SK-N-SH (cell line): ENCODE measurements around the gene SLFN14. TPM values are rescaled to one million over a fixed set of nuclear protein-coding genes. Genes with fewer than 3 reads are reported as not detected.

Experiments used
- CTCF ChIA-PET: fragments of 300-600, 350-600 bp; formaldehyde crosslinking; extraction: SDS; loops from one replicate; lab custom pipeline; 2021; lab: Yijun Ruan, JAX
- POLR2A ChIA-PET: fragments of 350-600 bp; sonication (Branson Sonifier 250); formaldehyde crosslinking; extraction: SDS; loops from one replicate; lab custom pipeline; 2020; ENCODE audit warnings: antibody characterized with exemption, inconsistent platforms; lab: Yijun Ruan, JAX
- DNase-seq: peaks from one replicate; pipeline ENCODE4 v3.0.0; 2012
- H2AFZ ChIP-seq: fragments of 200-600 bp; sonication (generic); 2 replicates; pipeline ENCODE4 v1.8.1; 2016; ENCODE audit warnings: antibody characterized with exemption, mild to moderate bottlenecking, low read depth
- H3F3A ChIP-seq: fragments of 200-600 bp; sonication (generic); replicated peaks from 2 replicates; pipeline ENCODE3; 2016; ENCODE audit warnings: antibody characterized with exemption, mild to moderate bottlenecking; ENCODE audit not compliant: insufficient read depth
- H3K27ac ChIP-seq, 2 experiments: fragments of 200-500 bp in 1 of 2; fragments of 200-600 bp in 1 of 2; sonication (Bioruptor generic) in 1 of 2; sonication (generic), shearing (Covaris generic) in 1 of 2; 2 replicates each; pipeline versions ENCODE4 v1.5.1 to v1.6.1; 2014 to 2016; ENCODE audit warnings: low read depth in 2 of 2, inconsistent platforms in 1 of 2, low read length in 1 of 2, mild to moderate bottlenecking in 1 of 2, mixed read lengths in 1 of 2
- H3K27me3 ChIP-seq: fragments of 200-600 bp; sonication (generic), shearing (Covaris generic); 2 replicates; pipeline ENCODE4 v1.6.1; 2016; ENCODE audit warnings: mixed run types; ENCODE audit not compliant: insufficient read depth
- H3K36me3 ChIP-seq, 2 experiments: fragments of 200-500 bp in 1 of 2; fragments of 200-600 bp in 1 of 2; sonication (Bioruptor generic) in 1 of 2; sonication (generic) in 1 of 2; replicated peaks in 1 of 2; 2 replicates each; pipeline versions ENCODE3 to v1.5.1; 2014 to 2016; ENCODE audit warnings: low read length in 1 of 2, mild to moderate bottlenecking in 1 of 2; ENCODE audit not compliant: insufficient read depth in 2 of 2, control insufficient read depth in 1 of 2
- H3K4me1 ChIP-seq, 2 experiments: fragments of 200-500 bp in 1 of 2; fragments of 200-600 bp in 1 of 2; sonication (Bioruptor generic) in 1 of 2; sonication (generic), shearing (Covaris generic) in 1 of 2; 2 replicates each; pipeline versions ENCODE4 v1.5.1 to v1.6.1; 2014 to 2016; ENCODE audit warnings: low read depth in 1 of 2, low read length in 1 of 2, mixed run types in 1 of 2; ENCODE audit not compliant: insufficient read depth in 2 of 2, control insufficient read depth in 1 of 2
- H3K4me2 ChIP-seq: fragments of 200-600 bp; sonication (generic), shearing (Covaris generic); 2 replicates; pipeline ENCODE4 v1.6.1; 2017; ENCODE audit warnings: mixed run types
- H3K4me3 ChIP-seq, 2 experiments: fragments of 200-500 bp in 1 of 2; fragments of 200-600 bp in 1 of 2; sonication (Bioruptor generic) in 1 of 2; sonication (generic), shearing (Covaris generic) in 1 of 2; 2 replicates each; pipeline versions ENCODE4 v1.5.1 to v1.8.1; 2014 to 2016; ENCODE audit warnings: low read depth in 2 of 2, inconsistent platforms in 1 of 2, low read length in 1 of 2, mild to moderate bottlenecking in 1 of 2, mixed read lengths in 1 of 2, moderate library complexity in 1 of 2
- H3K79me2 ChIP-seq: fragments of 200-600 bp; sonication (generic); 2 replicates; pipeline ENCODE4 v1.8.1; 2017; ENCODE audit warnings: mild to moderate bottlenecking; ENCODE audit not compliant: insufficient read depth
- H3K9ac ChIP-seq: fragments of 200-600 bp; sonication (generic); 2 replicates; pipeline ENCODE4 v1.6.1; 2017; ENCODE audit warnings: mixed run types
- H3K9me2 ChIP-seq: fragments of 200-600 bp; sonication (generic); 2 replicates; pipeline ENCODE4 v1.6.1; 2017; ENCODE audit warnings: mixed run types
- H3K9me3 ChIP-seq: fragments of 200-600 bp; sonication (generic); 2 replicates; pipeline ENCODE4 v1.6.1; 2017; ENCODE audit warnings: mixed run types, mild to moderate bottlenecking, moderate library complexity
- H4K20me1 ChIP-seq: fragments of 200-600 bp; sonication (generic); 2 replicates; pipeline ENCODE4 v1.6.1; 2017; ENCODE audit warnings: mild to moderate bottlenecking, mixed run types; ENCODE audit not compliant: insufficient read depth
- CHD2 ChIP-seq: fragments of 150-350 bp; IDR thresholded peaks from 2 replicates; pipeline ENCODE4 v1.6.1; 2018; ENCODE audit warnings: low read length; ENCODE audit not compliant: partially characterized antibody
- EP300 ChIP-seq, 2 experiments: IDR thresholded peaks; 2 replicates each; pipeline versions ENCODE4 v1.4.0 to v1.6.1; 2012; ENCODE audit warnings: borderline replicate concordance in 1 of 2, low read depth in 1 of 2, low read length in 1 of 2
- EZH2phosphoT487 ChIP-seq: fragments of 200-600 bp; sonication (generic); IDR thresholded peaks from 2 replicates; pipeline ENCODE4 v1.6.1; 2017; ENCODE audit warnings: low read depth, mixed run types, mild to moderate bottlenecking, antibody characterized with exemption, moderate library complexity, borderline replicate concordance
- FOSL2 ChIP-seq: IDR thresholded peaks from 2 replicates; pipeline ENCODE4 v1.4.0; 2012; ENCODE audit warnings: low read depth, mild to moderate bottlenecking, moderate library complexity, borderline replicate concordance
- FOXJ3 ChIP-seq: sonication (generic); formaldehyde crosslinking; IDR thresholded peaks from 2 replicates; pipeline ENCODE4 v1.5.1; 2020; ENCODE audit warnings: mild to moderate bottlenecking, missing genetic modification reagents
- FOXM1 ChIP-seq: IDR thresholded peaks from 2 replicates; pipeline ENCODE4 v1.4.0; 2012; ENCODE audit warnings: low read depth, mild to moderate bottlenecking
- GABPA ChIP-seq: IDR thresholded peaks from 2 replicates; pipeline ENCODE4 v1.4.0; 2012; ENCODE audit warnings: low read depth, mild to moderate bottlenecking
- MXI1 ChIP-seq: IDR thresholded peaks from 2 replicates; pipeline ENCODE4 v1.6.1; 2012; ENCODE audit warnings: mild to moderate bottlenecking, low read depth, low read length, improper control_type of control experiment
- POLR2AphosphoS5 ChIP-seq: IDR thresholded peaks from 2 replicates; pipeline ENCODE4 v1.6.1; 2012; ENCODE audit warnings: low read depth, low read length
- RAD21 ChIP-seq: IDR thresholded peaks from 2 replicates; pipeline ENCODE4 v1.6.1; 2012; ENCODE audit warnings: mild to moderate bottlenecking, low read length
- RCOR1 ChIP-seq: fragments of 150-350 bp; IDR thresholded peaks from 2 replicates; pipeline ENCODE4 v1.6.1; 2017; ENCODE audit warnings: antibody characterized with exemption, low read length
- RFX5 ChIP-seq: IDR thresholded peaks from 2 replicates; pipeline ENCODE4 v1.6.1; 2012; ENCODE audit warnings: mild to moderate bottlenecking, improper control_type of control experiment, low read length
- RXRA ChIP-seq: IDR thresholded peaks from 2 replicates; pipeline ENCODE4 v1.4.0; 2012; ENCODE audit warnings: low read depth, mild to moderate bottlenecking, borderline replicate concordance
- SMC3 ChIP-seq: IDR thresholded peaks from 2 replicates; pipeline ENCODE4 v1.6.1; 2012; ENCODE audit warnings: low read depth, low read length, improper control_type of control experiment
- USF2 ChIP-seq: fragments of 150-350 bp; IDR thresholded peaks from 2 replicates; pipeline ENCODE4 v1.6.1; 2017; ENCODE audit warnings: antibody characterized with exemption, low read length, low read depth, borderline replicate concordance
- YY1 ChIP-seq: IDR thresholded peaks from 2 replicates; pipeline ENCODE4 v1.4.0; 2012; ENCODE audit warnings: low read depth, mild to moderate bottlenecking
- WGBS: methylation state at CpG from one replicate; pipeline ENCODE4 v1.1.6; 2017; ENCODE audit warnings: low lambda C conversion rate; 5-methylcytosine and 5-hydroxymethylcytosine counted together
- polyA plus RNA-seq, 3 experiments: library from polyadenylated mRNA; depleted of rRNA; stranded (reverse); fragments of >200 nt; gene quantifications; 2 replicates each; pipeline ENCODE4 v1.2.3, GENCODE V29; 2012

SLFN14 gene
- polyA plus RNA-seq, 1 of the 3 experiments (the other 2 are of a cell fraction) = not detected

- TF ChIP-seq EP300 (IDR thresholded peaks at IDR 0.05; ENCODE audit: borderline replicate concordance in 1 of 2, low read depth in 1 of 2, low read length in 1 of 2) = 0 out of 4 replicates have a peak, but pooled peaks of 1 of the 2 experiments have one; percentile 12
- no peak for TF ChIP-seq USF2
- no peak for TF ChIP-seq EZH2phosphoT487
- TF ChIP-seq RAD21 = no peak
- TF ChIP-seq FOXJ3 (CRISPR knock-in tag) = no peak
- TF ChIP-seq CHD2 = peak; percentile 87
- TF ChIP-seq GABPA = peak; percentile 99
- TF ChIP-seq FOSL2 = no peak
- no peak for TF ChIP-seq RXRA
- no peak for TF ChIP-seq RCOR1
- TF ChIP-seq RFX5 = peak; percentile 49; the same call in 1 of the 2 replicates
- TF ChIP-seq YY1 = peak; percentile 86
- TF ChIP-seq FOXM1 = no peak
These were observed 17.7 kb upstream of the SLFN14 start, which contains the start of gene PEX12 (continued) for GRCh38 chr17:35578197-35578928.

- CTCF ChIA-PET = interaction anchor here (1.0 to 2.6 kb wide), 3 partner anchors 34 to 186 kb away, joined by 4 to 17 read pairs (median 10); no protein-coding TSS in a partner anchor
- peaks cover 25% of the 10 kb centered on the region for H3F3A ChIP-seq
- peak overlapping the region; percentile 58 to 78; a peak in 3 of 4 replicates for H3K27ac ChIP-seq
- peak overlapping the region; percentile 90 for H3K9ac ChIP-seq
- H3K36me3 ChIP-seq = peaks cover 14 to 23% of the 10 kb centered on the region in 2 experiments
- TF ChIP-seq SMC3 (no peak), MXI1 (no peak), POLR2AphosphoS5 (no peak)
- TF ChIP-seq, all 33 proteins: peak for 0
- Histone ChIP-seq H3K27me3 (no peaks in the 10 kb centered on the region), H3K9me3 (no peaks in the 10 kb centered on the region), H3K4me3 (peak overlapping the region; percentile 89 to 94), H2AFZ (peak overlapping the region; percentile 85), H3K79me2 (peaks cover 24% of the 10 kb centered on the region), H3K4me1 (peaks cover 0 to 16% of the 10 kb centered on the region in 2 experiments; a peak in 3 of 4 replicates), H3K9me2 (no peaks in the 10 kb centered on the region), H4K20me1 (no peaks in the 10 kb centered on the region), H3K4me2 (peak overlapping the region; percentile 94)
- POLR2A ChIA-PET = interaction anchor here (0.8 to 3.8 kb wide), 6 partner anchors 8 to 231 kb away, joined by 3 to 27 read pairs (median 7); partner anchors contain the start of genes AP2B1, RASL10B and TAF15
- 9% methylated on average over 8 of the region's 8 CpGs for WGBS
- DNase-seq = peak; percentile 22
These were observed 17.2 kb upstream of the SLFN14 start for GRCh38 chr17:35577830-35578196.
